SK-N-SH (cell line): ENCODE data around the gene EXPH5. TPM values are rescaled to one million over a fixed set of nuclear protein-coding genes. Genes with fewer than 3 reads are reported as not detected.
A peak's percentile ranks its signal among the peaks of the same experiment; 100 is the strongest.

ENCODE experiments used
- CTCF ChIA-PET: fragments of 300-600, 350-600 bp; formaldehyde crosslinking; extraction: SDS; loops from one replicate; lab custom pipeline; 2021; lab: Yijun Ruan, JAX
- POLR2A ChIA-PET: fragments of 350-600 bp; sonication (Branson Sonifier 250); formaldehyde crosslinking; extraction: SDS; loops from one replicate; lab custom pipeline; 2020; ENCODE audit warnings: antibody characterized with exemption, inconsistent platforms; lab: Yijun Ruan, JAX
- DNase-seq: peaks from one replicate; pipeline ENCODE4 v3.0.0; 2012
- H2AFZ ChIP-seq: fragments of 200-600 bp; sonication (generic); 2 replicates; pipeline ENCODE4 v1.8.1; 2016; ENCODE audit warnings: antibody characterized with exemption, mild to moderate bottlenecking, low read depth
- H3F3A ChIP-seq: fragments of 200-600 bp; sonication (generic); replicated peaks from 2 replicates; pipeline ENCODE3; 2016; ENCODE audit warnings: antibody characterized with exemption, mild to moderate bottlenecking; ENCODE audit not compliant: insufficient read depth
- H3K27ac ChIP-seq, 2 experiments: fragments of 200-500 bp in 1 of 2; fragments of 200-600 bp in 1 of 2; sonication (Bioruptor generic) in 1 of 2; sonication (generic), shearing (Covaris generic) in 1 of 2; 2 replicates each; pipeline versions ENCODE4 v1.5.1 to v1.6.1; 2014 to 2016; ENCODE audit warnings: low read depth in 2 of 2, inconsistent platforms in 1 of 2, low read length in 1 of 2, mild to moderate bottlenecking in 1 of 2, mixed read lengths in 1 of 2
- H3K27me3 ChIP-seq: fragments of 200-600 bp; sonication (generic), shearing (Covaris generic); 2 replicates; pipeline ENCODE4 v1.6.1; 2016; ENCODE audit warnings: mixed run types; ENCODE audit not compliant: insufficient read depth
- H3K36me3 ChIP-seq, 2 experiments: fragments of 200-500 bp in 1 of 2; fragments of 200-600 bp in 1 of 2; sonication (Bioruptor generic) in 1 of 2; sonication (generic) in 1 of 2; replicated peaks in 1 of 2; 2 replicates each; pipeline versions ENCODE3 to v1.5.1; 2014 to 2016; ENCODE audit warnings: low read length in 1 of 2, mild to moderate bottlenecking in 1 of 2; ENCODE audit not compliant: insufficient read depth in 2 of 2, control insufficient read depth in 1 of 2
- H3K4me1 ChIP-seq, 2 experiments: fragments of 200-500 bp in 1 of 2; fragments of 200-600 bp in 1 of 2; sonication (Bioruptor generic) in 1 of 2; sonication (generic), shearing (Covaris generic) in 1 of 2; 2 replicates each; pipeline versions ENCODE4 v1.5.1 to v1.6.1; 2014 to 2016; ENCODE audit warnings: low read depth in 1 of 2, low read length in 1 of 2, mixed run types in 1 of 2; ENCODE audit not compliant: insufficient read depth in 2 of 2, control insufficient read depth in 1 of 2
- H3K4me2 ChIP-seq: fragments of 200-600 bp; sonication (generic), shearing (Covaris generic); 2 replicates; pipeline ENCODE4 v1.6.1; 2017; ENCODE audit warnings: mixed run types
- H3K4me3 ChIP-seq, 2 experiments: fragments of 200-500 bp in 1 of 2; fragments of 200-600 bp in 1 of 2; sonication (Bioruptor generic) in 1 of 2; sonication (generic), shearing (Covaris generic) in 1 of 2; 2 replicates each; pipeline versions ENCODE4 v1.5.1 to v1.8.1; 2014 to 2016; ENCODE audit warnings: low read depth in 2 of 2, inconsistent platforms in 1 of 2, low read length in 1 of 2, mild to moderate bottlenecking in 1 of 2, mixed read lengths in 1 of 2, moderate library complexity in 1 of 2
- H3K79me2 ChIP-seq: fragments of 200-600 bp; sonication (generic); 2 replicates; pipeline ENCODE4 v1.8.1; 2017; ENCODE audit warnings: mild to moderate bottlenecking; ENCODE audit not compliant: insufficient read depth
- H3K9ac ChIP-seq: fragments of 200-600 bp; sonication (generic); 2 replicates; pipeline ENCODE4 v1.6.1; 2017; ENCODE audit warnings: mixed run types
- H3K9me2 ChIP-seq: fragments of 200-600 bp; sonication (generic); 2 replicates; pipeline ENCODE4 v1.6.1; 2017; ENCODE audit warnings: mixed run types
- H3K9me3 ChIP-seq: fragments of 200-600 bp; sonication (generic); 2 replicates; pipeline ENCODE4 v1.6.1; 2017; ENCODE audit warnings: mixed run types, mild to moderate bottlenecking, moderate library complexity
- H4K20me1 ChIP-seq: fragments of 200-600 bp; sonication (generic); 2 replicates; pipeline ENCODE4 v1.6.1; 2017; ENCODE audit warnings: mild to moderate bottlenecking, mixed run types; ENCODE audit not compliant: insufficient read depth
- EP300 ChIP-seq, 2 experiments: IDR thresholded peaks; 2 replicates each; pipeline versions ENCODE4 v1.4.0 to v1.6.1; 2012; ENCODE audit warnings: borderline replicate concordance in 1 of 2, low read depth in 1 of 2, low read length in 1 of 2
- FOXJ3 ChIP-seq: sonication (generic); formaldehyde crosslinking; IDR thresholded peaks from 2 replicates; pipeline ENCODE4 v1.5.1; 2020; ENCODE audit warnings: mild to moderate bottlenecking, missing genetic modification reagents
- FOXM1 ChIP-seq: IDR thresholded peaks from 2 replicates; pipeline ENCODE4 v1.4.0; 2012; ENCODE audit warnings: low read depth, mild to moderate bottlenecking
- RCOR1 ChIP-seq: fragments of 150-350 bp; IDR thresholded peaks from 2 replicates; pipeline ENCODE4 v1.6.1; 2017; ENCODE audit warnings: antibody characterized with exemption, low read length
- SMC3 ChIP-seq: IDR thresholded peaks from 2 replicates; pipeline ENCODE4 v1.6.1; 2012; ENCODE audit warnings: low read depth, low read length, improper control_type of control experiment
- WGBS: methylation state at CpG from one replicate; pipeline ENCODE4 v1.1.6; 2017; ENCODE audit warnings: low lambda C conversion rate; 5-methylcytosine and 5-hydroxymethylcytosine counted together
- polyA plus RNA-seq, 3 experiments: library from polyadenylated mRNA; depleted of rRNA; stranded (reverse); fragments of >200 nt; gene quantifications; 2 replicates each; pipeline ENCODE4 v1.2.3, GENCODE V29; 2012
- TF ChIP-seq, protein P1 (sequence below): fragments of 150-350 bp; IDR thresholded peaks from 2 replicates; pipeline ENCODE4 v1.6.1; 2017; ENCODE audit warnings: antibody characterized with exemption, low read length, low read depth, borderline replicate concordance
- TF ChIP-seq, protein P2 (sequence below): fragments of 150-350 bp; IDR thresholded peaks from 2 replicates; pipeline ENCODE4 v1.6.1; 2016; ENCODE audit warnings: mild to moderate bottlenecking, low read depth, low read length
- TF ChIP-seq, protein P3 (sequence below): fragments of 200-600 bp; sonication (generic); IDR thresholded peaks from 2 replicates; pipeline ENCODE4 v1.6.1; 2017; ENCODE audit warnings: antibody characterized with exemption, mild to moderate bottlenecking, moderate library complexity

EXPH5 gene
- polyA plus RNA-seq, 1 of the 3 experiments (the other 2 are of a cell fraction): 0.05 TPM

DNA sequence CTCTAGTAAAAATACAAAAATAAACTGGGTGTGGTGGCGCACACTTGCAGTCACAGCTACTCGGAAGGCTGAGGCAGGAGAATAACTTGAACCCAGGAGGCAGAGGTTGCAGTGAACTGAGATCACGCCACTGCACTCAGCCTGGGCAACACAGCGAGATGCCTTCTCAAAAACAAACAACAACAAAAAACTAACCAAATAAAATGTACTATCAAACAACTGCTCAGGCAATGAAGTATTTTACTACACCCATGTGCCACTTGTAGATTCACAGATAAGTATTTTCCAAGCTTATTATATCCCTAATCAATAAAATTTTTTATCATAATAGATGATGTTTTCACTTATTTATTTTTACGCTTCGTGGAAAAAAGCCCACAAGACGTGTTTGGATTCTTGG, 127.2 kb downstream of the EXPH5 start:
- no peaks in the 10 kb centered on the region for H3K79me2 ChIP-seq
- peak overlapping the region; percentile 98 for H2AFZ ChIP-seq
- peak overlapping the region; percentile 98 to 99 for H3K27ac ChIP-seq
- H3F3A ChIP-seq: peaks cover 11% of the 10 kb centered on the region
- peak overlapping the region; percentile 68 to 97 for H3K4me3 ChIP-seq
- H3K4me2 ChIP-seq: peak overlapping the region; percentile 97
- H3K9me3 ChIP-seq: no peaks in the 10 kb centered on the region
- peak overlapping the region; percentile 99; the same call in 1 of the 2 replicates for H3K9ac ChIP-seq
- no peak for DNase-seq
- 82% methylated on average over 7 of the region's 7 CpGs for WGBS
- H3K9me2 ChIP-seq: no peaks in the 10 kb centered on the region
- no peaks in the 10 kb centered on the region for H3K36me3 ChIP-seq
- TF ChIP-seq FOXM1 (no peak), FOXJ3 (CRISPR knock-in tag) (no peak), RCOR1 (no peak), EP300 (IDR thresholded peaks at IDR 0.05; ENCODE audit: borderline replicate concordance in 1 of 2, low read depth in 1 of 2, low read length in 1 of 2) (no peak), SMC3 (no peak)
- TF ChIP-seq, protein P1, sequence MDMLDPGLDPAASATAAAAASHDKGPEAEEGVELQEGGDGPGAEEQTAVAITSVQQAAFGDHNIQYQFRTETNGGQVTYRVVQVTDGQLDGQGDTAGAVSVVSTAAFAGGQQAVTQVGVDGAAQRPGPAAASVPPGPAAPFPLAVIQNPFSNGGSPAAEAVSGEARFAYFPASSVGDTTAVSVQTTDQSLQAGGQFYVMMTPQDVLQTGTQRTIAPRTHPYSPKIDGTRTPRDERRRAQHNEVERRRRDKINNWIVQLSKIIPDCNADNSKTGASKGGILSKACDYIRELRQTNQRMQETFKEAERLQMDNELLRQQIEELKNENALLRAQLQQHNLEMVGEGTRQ: no peak
- TF ChIP-seq, protein P2, sequence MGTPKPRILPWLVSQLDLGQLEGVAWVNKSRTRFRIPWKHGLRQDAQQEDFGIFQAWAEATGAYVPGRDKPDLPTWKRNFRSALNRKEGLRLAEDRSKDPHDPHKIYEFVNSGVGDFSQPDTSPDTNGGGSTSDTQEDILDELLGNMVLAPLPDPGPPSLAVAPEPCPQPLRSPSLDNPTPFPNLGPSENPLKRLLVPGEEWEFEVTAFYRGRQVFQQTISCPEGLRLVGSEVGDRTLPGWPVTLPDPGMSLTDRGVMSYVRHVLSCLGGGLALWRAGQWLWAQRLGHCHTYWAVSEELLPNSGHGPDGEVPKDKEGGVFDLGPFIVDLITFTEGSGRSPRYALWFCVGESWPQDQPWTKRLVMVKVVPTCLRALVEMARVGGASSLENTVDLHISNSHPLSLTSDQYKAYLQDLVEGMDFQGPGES: no peak
- TF ChIP-seq, protein P3, sequence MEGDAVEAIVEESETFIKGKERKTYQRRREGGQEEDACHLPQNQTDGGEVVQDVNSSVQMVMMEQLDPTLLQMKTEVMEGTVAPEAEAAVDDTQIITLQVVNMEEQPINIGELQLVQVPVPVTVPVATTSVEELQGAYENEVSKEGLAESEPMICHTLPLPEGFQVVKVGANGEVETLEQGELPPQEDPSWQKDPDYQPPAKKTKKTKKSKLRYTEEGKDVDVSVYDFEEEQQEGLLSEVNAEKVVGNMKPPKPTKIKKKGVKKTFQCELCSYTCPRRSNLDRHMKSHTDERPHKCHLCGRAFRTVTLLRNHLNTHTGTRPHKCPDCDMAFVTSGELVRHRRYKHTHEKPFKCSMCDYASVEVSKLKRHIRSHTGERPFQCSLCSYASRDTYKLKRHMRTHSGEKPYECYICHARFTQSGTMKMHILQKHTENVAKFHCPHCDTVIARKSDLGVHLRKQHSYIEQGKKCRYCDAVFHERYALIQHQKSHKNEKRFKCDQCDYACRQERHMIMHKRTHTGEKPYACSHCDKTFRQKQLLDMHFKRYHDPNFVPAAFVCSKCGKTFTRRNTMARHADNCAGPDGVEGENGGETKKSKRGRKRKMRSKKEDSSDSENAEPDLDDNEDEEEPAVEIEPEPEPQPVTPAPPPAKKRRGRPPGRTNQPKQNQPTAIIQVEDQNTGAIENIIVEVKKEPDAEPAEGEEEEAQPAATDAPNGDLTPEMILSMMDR: no peak
- ChIA-PET CTCF (no interaction called here), POLR2A (no interaction called here)
- H3K4me1 ChIP-seq: peaks cover 0 to 2% of the 10 kb centered on the region in 2 experiments; a peak in 1 of 4 replicates
- no peaks in the 10 kb centered on the region for H3K27me3 ChIP-seq
- H4K20me1 ChIP-seq: no peaks in the 10 kb centered on the region

Other genes with a start within 250 kb of the EXPH5 start
- gene C11orf65, start 126.2 kb downstream of the EXPH5 start, polyA plus RNA-seq (2012; rRNA removed): 0.07 and 0.29 TPM in 2 replicates
- gene POGLUT3, start 95.4 kb downstream of the EXPH5 start, polyA plus RNA-seq (2012; rRNA removed): 26.3 and 32.3 TPM in 2 replicates
- gene DDX10, start 71.3 kb upstream of the EXPH5 start, polyA plus RNA-seq (2012; rRNA removed): 35.8 and 42.7 TPM in 2 replicates